WI38 (cell line): ENCODE measurements around the gene IDI2.

ENCODE experiments used
- H3K4me3 ChIP-seq: 2 replicates; pipeline ENCODE4 v1.5.1; 2011; ENCODE audit warnings: low read depth, mild to moderate bottlenecking, control low read depth, low read length
- TF ChIP-seq, protein P1 (sequence below): IDR thresholded peaks from 2 replicates; pipeline ENCODE4 v1.5.1; 2012; ENCODE audit warnings: low read depth, mild to moderate bottlenecking, control low read depth, low read length

IDI2 gene

DNA sequence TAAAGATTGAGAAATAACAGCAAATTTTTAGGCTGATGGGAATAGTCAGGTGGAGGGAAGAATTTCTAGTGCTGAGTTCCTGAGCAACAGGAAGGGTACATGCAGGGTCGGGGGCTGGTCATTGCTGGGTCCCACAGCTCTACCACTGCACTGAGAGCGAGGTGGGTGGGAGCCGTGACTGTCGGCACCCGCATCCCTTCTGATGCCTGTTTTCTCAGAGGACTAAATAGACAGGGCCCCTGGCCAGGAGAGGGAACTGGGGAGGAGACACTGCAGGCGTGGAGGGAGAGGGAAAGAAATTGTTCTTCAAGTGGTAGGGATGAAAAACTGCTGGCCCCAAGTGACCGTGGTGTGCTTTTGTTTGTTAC lies 30.1 kb downstream of the IDI2 start:
- TF ChIP-seq, protein P1, sequence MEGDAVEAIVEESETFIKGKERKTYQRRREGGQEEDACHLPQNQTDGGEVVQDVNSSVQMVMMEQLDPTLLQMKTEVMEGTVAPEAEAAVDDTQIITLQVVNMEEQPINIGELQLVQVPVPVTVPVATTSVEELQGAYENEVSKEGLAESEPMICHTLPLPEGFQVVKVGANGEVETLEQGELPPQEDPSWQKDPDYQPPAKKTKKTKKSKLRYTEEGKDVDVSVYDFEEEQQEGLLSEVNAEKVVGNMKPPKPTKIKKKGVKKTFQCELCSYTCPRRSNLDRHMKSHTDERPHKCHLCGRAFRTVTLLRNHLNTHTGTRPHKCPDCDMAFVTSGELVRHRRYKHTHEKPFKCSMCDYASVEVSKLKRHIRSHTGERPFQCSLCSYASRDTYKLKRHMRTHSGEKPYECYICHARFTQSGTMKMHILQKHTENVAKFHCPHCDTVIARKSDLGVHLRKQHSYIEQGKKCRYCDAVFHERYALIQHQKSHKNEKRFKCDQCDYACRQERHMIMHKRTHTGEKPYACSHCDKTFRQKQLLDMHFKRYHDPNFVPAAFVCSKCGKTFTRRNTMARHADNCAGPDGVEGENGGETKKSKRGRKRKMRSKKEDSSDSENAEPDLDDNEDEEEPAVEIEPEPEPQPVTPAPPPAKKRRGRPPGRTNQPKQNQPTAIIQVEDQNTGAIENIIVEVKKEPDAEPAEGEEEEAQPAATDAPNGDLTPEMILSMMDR, result no peak
- no peak overlapping the region for H3K4me3 ChIP-seq

DNA sequence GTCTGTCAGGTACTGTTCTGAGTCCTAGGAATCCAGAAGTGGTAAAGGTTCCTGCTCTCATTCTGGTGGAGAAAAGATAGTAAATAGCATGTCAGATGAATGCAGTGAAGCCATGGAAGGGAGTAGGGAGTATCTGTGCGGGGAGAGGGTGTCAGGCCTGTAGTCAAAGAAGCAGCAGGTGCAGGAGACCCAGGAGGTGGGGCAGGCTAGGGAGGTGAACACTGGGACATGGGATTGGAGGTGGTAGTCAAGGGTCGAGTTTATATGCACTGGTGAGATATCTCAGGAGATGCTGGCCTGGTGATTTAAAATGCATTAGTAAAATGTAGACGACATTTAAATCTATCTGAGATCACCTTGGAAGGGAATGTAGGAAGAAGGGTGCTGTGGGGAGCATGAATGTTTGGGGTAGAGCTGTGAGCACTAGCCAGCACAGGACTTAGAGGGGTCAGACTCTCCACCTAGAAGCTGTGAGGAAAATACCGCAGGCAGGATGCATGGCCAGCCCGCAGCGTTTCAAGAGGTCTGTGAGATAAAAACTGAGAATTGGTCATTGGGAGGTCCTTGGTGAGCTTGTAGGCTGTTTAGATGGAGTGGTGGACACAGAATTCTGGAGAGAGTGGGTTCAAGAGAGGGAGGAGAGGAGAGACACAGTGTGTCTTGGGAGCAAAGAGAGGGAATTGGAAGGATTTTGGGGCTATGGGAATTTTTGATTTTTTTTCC lies 30.7 kb downstream of the IDI2 start:
- H3K4me3 ChIP-seq, result no peak overlapping the region
- TF ChIP-seq, protein P1, result no peak

DNA sequence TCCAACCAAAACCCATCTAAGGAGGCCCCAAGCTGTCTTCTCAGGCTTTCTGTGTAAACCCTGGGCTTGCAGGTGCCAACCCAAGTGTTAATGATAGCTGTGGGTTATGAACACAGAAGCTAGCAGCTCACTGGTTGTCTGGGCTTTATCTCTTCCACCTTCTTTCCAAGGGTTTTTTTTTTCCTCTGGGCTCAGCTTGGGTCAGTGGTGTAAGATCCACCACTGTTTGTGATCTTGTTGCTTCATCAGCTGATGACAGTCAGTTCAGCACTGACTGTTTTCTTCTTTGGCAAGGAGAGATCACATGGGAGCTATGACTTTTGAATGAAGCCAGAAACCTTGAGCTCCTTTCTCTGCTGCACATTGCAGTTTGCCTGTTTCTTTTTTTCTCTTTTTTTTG lies 32.8 kb downstream of the IDI2 start:
- H3K4me3 ChIP-seq, result no peak overlapping the region
- TF ChIP-seq, protein P1, result no peak

DNA sequence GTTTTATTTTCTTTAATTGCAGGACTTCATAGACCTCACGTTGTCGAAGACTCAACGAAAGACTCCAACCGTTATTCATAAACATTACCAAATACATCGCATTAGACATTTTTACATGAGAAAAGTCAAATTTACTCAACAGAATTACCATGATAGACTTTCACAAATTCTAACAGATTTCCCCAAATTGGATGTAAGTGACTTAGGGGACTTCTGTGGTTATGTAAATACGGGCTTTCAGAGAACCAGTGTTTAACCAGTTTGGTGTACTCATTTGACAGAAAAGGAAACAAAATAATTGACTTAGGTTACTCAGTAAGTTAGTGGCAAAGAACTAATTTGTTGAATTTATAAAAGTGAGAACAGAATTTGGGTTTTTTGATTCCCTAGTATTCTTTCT lies 33.2 kb downstream of the IDI2 start:
- TF ChIP-seq, protein P1, result no peak
- H3K4me3 ChIP-seq, result no peak overlapping the region

- TF ChIP-seq, protein P1, result no peak
- no peak overlapping the region for H3K4me3 ChIP-seq
Observed at GRCh38 chr10:990808-991207, 34.9 kb downstream of the IDI2 start.

- H3K4me3 ChIP-seq, result peak overlapping the region; percentile 100
- TF ChIP-seq, protein P1, result no peak
Observed at GRCh38 chr10:988667-989545, 36.8 kb downstream of the IDI2 start.

DNA sequence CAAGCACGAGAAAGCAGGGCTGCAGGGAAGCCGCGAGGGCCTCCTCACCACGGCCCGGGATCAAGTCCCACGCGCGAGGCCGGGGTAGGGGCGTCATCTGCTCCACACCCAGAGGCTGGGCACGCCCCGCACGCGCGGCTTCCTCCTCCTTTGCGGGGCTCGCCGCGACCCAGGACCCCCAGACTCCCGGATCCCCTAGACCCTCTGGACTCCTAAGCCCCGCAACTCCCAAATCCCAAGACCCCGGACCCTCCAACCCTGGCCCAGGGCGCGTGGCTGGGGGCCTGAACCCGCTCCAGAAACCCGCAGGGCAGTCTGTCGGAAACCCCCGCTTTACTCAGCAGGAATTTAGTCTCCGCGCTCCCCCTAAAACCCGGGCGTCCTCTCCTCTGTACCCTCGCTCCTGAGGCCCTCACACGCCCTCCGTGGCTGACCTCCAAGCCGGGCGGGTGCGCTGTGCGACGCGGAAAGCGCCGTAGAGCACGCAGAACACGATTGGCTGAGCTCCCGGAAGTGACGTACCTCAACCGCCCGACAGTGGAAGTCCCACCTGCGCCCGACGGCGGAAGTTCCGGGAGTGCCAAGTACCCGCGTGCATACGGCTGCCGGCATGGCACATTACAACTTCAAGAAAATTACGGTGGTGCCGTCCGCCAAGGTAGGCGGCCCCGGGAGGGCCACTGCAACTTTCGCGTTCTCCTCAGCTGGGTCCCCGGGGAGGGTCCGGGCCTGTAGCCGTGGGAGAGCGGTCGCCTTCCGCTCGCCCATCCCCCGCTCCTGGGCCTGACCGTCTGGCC lies 37.6 kb downstream of the IDI2 start, which contains the start of gene GTPBP4:
GTPBP4 (plus strand) TSS at position 565 of the 797 bp plus-strand sequence; CDS start at position 611, 46 bp downstream.
- peak within 1 kb of the TSS; percentile 100 for H3K4me3 ChIP-seq
- TF ChIP-seq, protein P1, result no peak
